Measurements from ENCODE around the gene C5AR2. TPM values are rescaled to one million over a fixed set of nuclear protein-coding genes. Genes with fewer than 3 reads are reported as not detected.

The C5AR2 gene
- total RNA-seq, 1 experiment from 2014 or later = not detected

- intact Hi-C loops (cut with micrococcal nuclease; ENCODE audit: unreplicated experiment) = no loop called here
- no TSS peak for BruUV-seq (replicated peaks)
- H3K36me3 ChIP-seq (ENCODE audit: insufficient read depth, low read length, poor library complexity, severe bottlenecking) = no peaks in the 10 kb centered on the region
- no peak overlapping the region for H3K4me3 ChIP-seq (ENCODE audit: low read depth, low read length, poor library complexity, severe bottlenecking)
- no peaks in the 10 kb centered on the region for H3K27me3 ChIP-seq (replicated peaks; ENCODE audit: insufficient read depth, low read depth, low read length, poor library complexity)
- no peak for DNase-seq (ENCODE audit: low spot score)
- H3K9me3 ChIP-seq (ENCODE audit: low read depth, low read length, poor library complexity, severe bottlenecking) = no peaks in the 10 kb centered on the region
- H3K27ac ChIP-seq (ENCODE audit: low read depth, low read length, poor library complexity, severe bottlenecking) = no peak overlapping the region
- ChIA-PET CTCF (interaction anchor here (0.5 kb wide), 1 partner anchor 319 kb away, joined by 5 read pairs; no protein-coding TSS in a partner anchor), POLR2A (ENCODE audit: low non-redundant PET) (no interaction called here)
- H3K4me1 ChIP-seq (ENCODE audit: insufficient read depth, low read length, poor library complexity, severe bottlenecking) = no peaks in the 10 kb centered on the region
- no peak for TF ChIP-seq EZH2 (IDR thresholded peaks at IDR 0.05; ENCODE audit: borderline replicate concordance, low read depth, low read length, poor library complexity, severe bottlenecking)
- no peak for TF ChIP-seq CTCF (conservative IDR thresholded peaks at IDR 0.05; ENCODE audit: low read depth, low read length)
Measured at GRCh38 chr19:47389150-47389556, 57.2 kb downstream of the C5AR2 start.

GRCh38 chr19:47390533-47391488 lies 58.8 kb downstream of the C5AR2 start:
- no peaks in the 10 kb centered on the region for H3K27me3 ChIP-seq (replicated peaks; ENCODE audit: insufficient read depth, low read depth, low read length, poor library complexity)
- TF ChIP-seq CTCF (conservative IDR thresholded peaks at IDR 0.05; ENCODE audit: low read depth, low read length) (no peak), EZH2 (IDR thresholded peaks at IDR 0.05; ENCODE audit: borderline replicate concordance, low read depth, low read length, poor library complexity, severe bottlenecking) (no peak)
- no peak overlapping the region for H3K4me3 ChIP-seq (ENCODE audit: low read depth, low read length, poor library complexity, severe bottlenecking)
- CTCF ChIA-PET = interaction anchor here (0.6 to 1.2 kb wide), 11 partner anchors 8 to 398 kb away, joined by 3 to 7 read pairs (median 4); partner anchors contain the start of gene DHX34
- H3K36me3 ChIP-seq (ENCODE audit: insufficient read depth, low read length, poor library complexity, severe bottlenecking) = no peaks in the 10 kb centered on the region
- intact Hi-C loops (cut with micrococcal nuclease; ENCODE audit: unreplicated experiment) = loop anchor here (1.0 kb wide), 1 partner anchor 95 kb away; no protein-coding TSS in a partner anchor
- no peaks in the 10 kb centered on the region for H3K9me3 ChIP-seq (ENCODE audit: low read depth, low read length, poor library complexity, severe bottlenecking)
- POLR2A ChIA-PET (ENCODE audit: low non-redundant PET) = interaction anchor here (0.6 kb wide), 1 partner anchor 11 kb away, joined by 3 read pairs; no protein-coding TSS in a partner anchor
- BruUV-seq (replicated peaks) = no TSS peak
- no peaks in the 10 kb centered on the region for H3K4me1 ChIP-seq (ENCODE audit: insufficient read depth, low read length, poor library complexity, severe bottlenecking)
- DNase-seq (ENCODE audit: low spot score) = peak; percentile 19
- H3K27ac ChIP-seq (ENCODE audit: low read depth, low read length, poor library complexity, severe bottlenecking) = no peak overlapping the region

GRCh38 chr19:47391510-47392223 lies 59.7 kb downstream of the C5AR2 start:
- intact Hi-C loops (cut with micrococcal nuclease; ENCODE audit: unreplicated experiment) = loop anchor here (1.0 kb wide), 1 partner anchor 95 kb away; no protein-coding TSS in a partner anchor
- H3K4me1 ChIP-seq (ENCODE audit: insufficient read depth, low read length, poor library complexity, severe bottlenecking) = no peaks in the 10 kb centered on the region
- TF ChIP-seq CTCF (conservative IDR thresholded peaks at IDR 0.05; ENCODE audit: low read depth, low read length) = peak; percentile 90
- no peak for TF ChIP-seq EZH2 (IDR thresholded peaks at IDR 0.05; ENCODE audit: borderline replicate concordance, low read depth, low read length, poor library complexity, severe bottlenecking)
- H3K27me3 ChIP-seq (replicated peaks; ENCODE audit: insufficient read depth, low read depth, low read length, poor library complexity) = no peaks in the 10 kb centered on the region
- DNase-seq (ENCODE audit: low spot score) = peak; percentile 77
- no TSS peak for BruUV-seq (replicated peaks)
- H3K27ac ChIP-seq (ENCODE audit: low read depth, low read length, poor library complexity, severe bottlenecking) = no peak overlapping the region
- H3K9me3 ChIP-seq (ENCODE audit: low read depth, low read length, poor library complexity, severe bottlenecking) = no peaks in the 10 kb centered on the region
- POLR2A ChIA-PET (ENCODE audit: low non-redundant PET) = no interaction called here
- H3K36me3 ChIP-seq (ENCODE audit: insufficient read depth, low read length, poor library complexity, severe bottlenecking) = no peaks in the 10 kb centered on the region
- CTCF ChIA-PET = interaction anchor here (0.7 to 1.2 kb wide), 11 partner anchors 8 to 397 kb away, joined by 3 to 8 read pairs (median 3); partner anchors contain the start of gene DHX34
- no peak overlapping the region for H3K4me3 ChIP-seq (ENCODE audit: low read depth, low read length, poor library complexity, severe bottlenecking)

Data from A673 (cell line).